HL-60/S4 treated with phorbol 12-myristate 13-acetate at 8.2 ng/mL for 4 days and 3 days (cell line): Measurements from ENCODE around the gene GADD45G.

Experiments used
- in situ Hi-C: fragments of 300-500 bp; cut with MboI; formaldehyde crosslinking; loops from 2 replicates; pipeline ENCODE4 v1.15.0; 2022; ENCODE audit warnings: low sequenced_read_pairs

The GADD45G gene

DNA sequence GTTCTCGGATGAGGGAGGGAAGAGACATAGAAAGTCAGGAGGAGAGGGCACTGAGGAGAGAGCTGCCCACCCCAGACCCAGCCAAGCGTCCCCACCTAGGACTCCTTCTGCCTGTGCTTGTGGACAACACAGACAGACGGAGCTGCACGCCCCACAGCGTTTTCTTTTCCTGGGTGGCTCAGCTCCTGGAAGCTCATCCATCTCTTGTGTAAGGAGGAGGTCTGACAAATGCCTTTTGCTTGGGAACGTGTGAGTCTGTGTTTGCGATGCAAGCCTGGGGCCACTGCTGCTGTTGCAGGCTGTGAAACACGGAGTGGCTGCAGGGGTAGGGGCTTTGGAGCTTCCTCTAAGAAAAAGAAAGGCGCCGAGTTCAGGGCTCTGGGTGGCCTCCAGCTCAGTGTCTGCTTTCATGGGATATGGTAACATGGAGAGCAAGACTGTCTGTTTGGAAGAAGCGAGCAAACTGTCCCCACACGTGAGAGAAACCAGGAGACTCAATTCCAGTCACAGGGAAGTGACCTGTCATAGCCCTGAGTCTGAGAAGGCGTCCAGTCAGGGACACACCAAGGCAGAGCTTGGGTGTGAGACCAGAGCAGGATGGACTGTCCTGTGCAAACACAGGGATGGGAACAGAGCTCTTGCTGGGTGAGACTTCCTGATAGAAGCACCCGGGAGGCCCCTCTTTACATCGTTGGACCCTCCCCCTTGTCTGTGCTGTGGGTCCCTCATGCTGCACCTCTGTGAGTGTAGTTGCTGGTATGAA, 42.7 kb downstream of the GADD45G start:
- in situ Hi-C loops = no loop called here

DNA sequence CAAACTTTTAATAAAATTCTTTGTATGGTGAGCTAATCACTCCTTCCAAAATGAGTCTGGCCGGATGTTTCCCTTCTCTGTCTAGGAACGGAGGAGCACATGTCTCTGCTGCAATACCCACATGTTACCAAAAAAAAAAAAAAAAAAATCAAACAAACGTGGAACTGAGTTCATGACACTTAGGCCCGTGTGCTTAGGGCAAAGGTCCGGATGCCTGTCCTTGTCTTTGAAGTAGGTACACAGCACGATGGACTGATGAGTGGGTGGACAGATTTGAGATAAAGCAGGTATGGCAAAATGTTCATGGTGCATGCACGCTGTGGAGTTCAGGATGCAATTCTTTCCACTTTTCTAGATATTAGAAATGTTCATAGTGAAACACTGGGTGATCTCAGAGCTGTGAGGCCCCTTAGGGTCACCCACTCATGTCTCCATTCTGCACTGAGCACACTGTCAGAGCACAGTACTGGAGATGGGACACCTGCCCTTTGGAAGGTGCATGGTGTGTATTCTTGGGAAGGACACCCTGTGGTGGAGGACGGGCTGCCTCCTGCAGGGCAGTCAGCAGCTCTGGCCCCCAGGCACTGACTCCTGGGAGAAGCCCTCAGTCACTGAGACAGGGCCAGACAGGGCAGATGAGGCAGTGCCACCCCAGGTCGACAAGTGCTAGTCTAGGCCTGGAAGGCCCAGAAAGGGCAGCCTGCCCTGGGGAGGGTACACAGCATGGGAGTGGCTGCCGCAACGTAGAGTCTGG, 43.6 kb downstream of the GADD45G start:
- in situ Hi-C loops = no loop called here

DNA sequence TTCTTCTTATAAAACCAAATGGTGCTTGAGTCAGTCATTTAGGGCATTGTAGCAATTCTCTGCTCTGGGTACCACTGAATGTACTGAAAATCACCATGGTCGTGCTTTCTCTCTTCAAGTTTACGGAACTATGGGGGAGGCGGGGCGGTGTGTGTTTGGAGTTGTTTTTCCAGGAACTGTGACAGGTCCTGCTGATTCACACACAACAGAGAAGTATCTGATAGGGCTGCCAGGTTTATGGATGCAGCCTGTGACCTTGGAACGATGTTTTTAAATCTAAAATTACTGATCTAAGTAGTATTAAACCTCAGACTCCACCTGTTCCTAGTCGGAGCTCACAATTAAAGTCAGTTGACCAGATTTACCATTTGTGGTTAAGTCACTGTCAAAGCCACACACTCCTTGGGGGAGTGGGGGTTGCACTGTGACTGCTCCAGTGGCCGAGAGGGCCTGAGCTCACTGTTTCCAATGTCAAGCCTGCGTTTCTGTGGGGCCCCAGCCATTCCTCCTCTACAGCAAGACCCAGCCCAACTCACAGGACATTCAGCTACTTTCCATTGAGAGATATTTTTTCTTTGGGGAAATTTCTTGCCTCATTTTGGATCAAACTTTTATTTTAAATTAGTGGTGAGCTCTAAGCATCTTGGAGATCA, 44.4 kb downstream of the GADD45G start:
- in situ Hi-C loops = no loop called here

DNA sequence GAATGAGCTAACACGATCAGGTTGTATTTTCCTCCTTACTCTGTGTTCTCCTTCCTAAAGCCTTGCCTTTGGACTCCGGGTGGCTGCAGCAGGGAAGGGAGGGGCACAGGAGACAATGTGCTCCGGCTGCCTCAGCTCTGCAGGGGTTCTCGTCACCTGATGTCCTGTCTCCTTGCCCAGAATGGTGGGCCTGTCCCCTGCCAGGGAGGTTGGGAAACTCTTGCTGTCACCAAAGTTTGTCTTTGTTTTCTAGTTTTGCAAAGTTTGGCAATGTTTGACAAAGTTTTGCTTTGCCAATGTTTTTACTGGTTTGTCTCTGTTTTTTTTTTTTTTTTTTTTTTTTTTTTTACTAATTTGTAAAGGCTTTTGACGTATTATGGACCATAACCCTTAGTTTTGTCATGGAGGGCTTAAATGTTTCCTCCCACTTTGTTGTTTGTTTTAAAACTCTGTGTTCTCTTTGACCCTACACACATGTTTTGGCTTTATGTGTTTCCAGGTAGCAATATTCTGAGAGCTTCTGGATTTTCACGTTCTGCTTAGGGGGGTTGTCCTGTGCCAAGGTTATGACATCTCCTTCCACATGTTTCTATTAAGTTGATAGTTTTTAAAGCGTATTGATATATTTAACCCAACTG, 49.3 kb downstream of the GADD45G start:
- in situ Hi-C loops = no loop called here

DNA sequence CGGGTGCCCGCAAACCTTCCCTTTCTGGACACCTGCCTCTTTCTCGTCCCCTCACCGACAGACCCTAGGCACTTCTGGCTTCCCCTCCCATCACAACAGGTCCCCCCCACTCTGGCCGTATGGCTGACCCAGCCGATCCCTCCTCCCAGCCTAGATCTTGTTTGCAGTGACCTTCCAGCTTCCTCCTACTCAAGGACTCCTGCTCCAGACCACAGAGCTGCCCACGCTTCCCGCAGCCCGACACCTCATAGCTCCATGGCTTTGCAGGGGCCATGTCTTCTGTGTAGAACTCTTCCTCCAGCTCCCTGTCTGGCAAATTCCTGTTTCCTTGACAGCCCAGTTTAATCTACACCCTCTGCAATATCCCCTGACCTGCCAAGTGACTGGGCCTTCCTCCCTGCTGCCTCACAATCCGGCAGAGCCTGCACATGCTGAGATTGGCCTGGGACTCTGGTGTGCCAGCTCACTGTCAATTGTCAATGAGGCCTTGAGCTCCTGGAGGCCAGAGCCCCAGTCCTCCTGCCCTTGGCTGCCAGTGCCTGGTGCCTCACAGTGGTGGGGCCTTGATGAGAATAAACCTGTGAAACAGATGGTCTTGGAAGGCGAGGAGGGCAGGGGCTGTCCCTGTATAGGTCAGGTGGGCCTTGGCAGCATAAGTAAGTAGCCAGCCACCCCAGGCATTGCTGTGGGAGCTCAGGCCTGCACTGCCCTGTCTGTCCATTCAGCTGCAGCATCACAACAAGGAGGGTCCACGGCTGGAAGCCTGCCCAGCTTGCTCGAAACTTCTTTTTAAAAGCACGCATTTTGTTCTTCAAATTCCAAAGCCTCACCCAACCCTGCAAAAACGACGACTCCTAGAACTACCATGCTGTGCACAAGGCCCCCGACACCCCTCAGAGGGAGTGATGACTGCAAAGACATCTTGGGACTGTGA, 50.5 kb downstream of the GADD45G start:
- in situ Hi-C loops = no loop called here
